Measurements from ENCODE around the gene EXOC4.
"Not testable (repeated sequence)": the region's sequence is repeated elsewhere in the genome, so short reads cannot be mapped to it uniquely, and the experiment has no call there.

EXOC4 gene

DNA sequence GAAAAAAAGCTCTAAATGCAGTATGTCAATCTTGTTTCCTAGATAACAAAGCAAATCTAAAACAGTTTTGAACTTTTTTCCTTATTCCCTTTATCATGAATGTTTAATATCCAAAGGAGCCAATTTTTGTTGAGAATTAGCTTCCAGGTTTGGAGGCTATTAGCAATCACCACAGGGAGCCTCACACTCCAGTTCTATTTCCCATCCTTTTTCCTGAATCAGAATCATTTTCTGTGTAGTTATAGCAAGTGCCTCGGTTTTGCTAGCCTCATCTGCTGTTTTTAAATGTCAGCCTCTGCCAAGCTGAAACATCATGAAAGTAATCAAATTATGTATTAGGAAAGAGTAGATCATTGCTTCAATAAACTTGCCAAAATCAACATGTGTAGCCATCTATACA is 516.8 kb downstream of the EXOC4 start:
- H3K27ac ChIP-seq (ENCODE audit: low read depth, low read length): no peak overlapping the region
- H3K4me3 ChIP-seq (ENCODE audit: low read depth, low read length): no peak overlapping the region
- H3K36me3 ChIP-seq (ENCODE audit: control insufficient read depth, insufficient read depth, low read length): no peaks in the 10 kb centered on the region
- H3K9ac ChIP-seq (ENCODE audit: low read length): no peak overlapping the region
- no peaks in the 10 kb centered on the region for H3K27me3 ChIP-seq (ENCODE audit: control insufficient read depth, insufficient read depth, low read length)
- peaks cover 14% of the 10 kb centered on the region; the same call in 1 of the 2 replicates for H3K4me1 ChIP-seq (ENCODE audit: control insufficient read depth, insufficient read depth, low read length)
- H3K9me3 ChIP-seq (ENCODE audit: control insufficient read depth, insufficient read depth, low read depth, low read length): no peaks in the 10 kb centered on the region

DNA sequence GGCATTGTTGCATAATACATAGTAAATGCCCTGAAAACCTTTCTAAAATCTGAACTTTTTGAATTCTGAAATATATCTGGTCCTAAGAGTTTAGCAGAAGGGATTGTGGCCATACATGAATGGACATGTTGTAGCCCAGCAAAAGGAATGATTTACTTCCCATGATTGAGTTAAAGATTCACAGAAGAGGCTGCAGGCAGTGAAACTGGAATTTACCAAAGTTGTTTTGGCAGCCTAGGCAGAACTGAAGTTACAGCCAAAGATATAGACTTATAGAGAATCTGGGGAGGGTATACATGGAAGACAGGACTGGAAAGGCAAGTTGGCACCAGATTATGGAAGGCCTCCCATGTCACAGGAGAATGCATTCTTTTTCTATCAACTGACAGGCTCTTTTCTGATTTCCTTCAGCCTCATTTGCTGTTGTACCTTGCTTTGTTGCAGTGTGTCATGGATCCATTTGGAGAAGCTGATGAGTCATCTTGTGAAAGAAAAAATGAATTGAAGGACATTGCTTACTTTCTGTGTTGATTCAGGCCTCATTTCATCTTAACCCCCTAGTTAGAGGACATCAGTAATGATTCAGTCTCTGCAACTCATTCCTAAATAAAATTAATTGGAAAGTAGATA is 518.1 kb downstream of the EXOC4 start:
- Histone ChIP-seq H3K27me3 (ENCODE audit: control insufficient read depth, insufficient read depth, low read length) (no peaks in the 10 kb centered on the region), H3K4me3 (ENCODE audit: low read depth, low read length) (no peak overlapping the region), H3K9ac (ENCODE audit: low read length) (no peak overlapping the region), H3K9me3 (ENCODE audit: control insufficient read depth, insufficient read depth, low read depth, low read length) (no peaks in the 10 kb centered on the region), H3K4me1 (ENCODE audit: control insufficient read depth, insufficient read depth, low read length) (peaks cover 14% of the 10 kb centered on the region; the same call in 1 of the 2 replicates), H3K36me3 (ENCODE audit: control insufficient read depth, insufficient read depth, low read length) (no peaks in the 10 kb centered on the region), H3K27ac (ENCODE audit: low read depth, low read length) (no peak overlapping the region)

DNA sequence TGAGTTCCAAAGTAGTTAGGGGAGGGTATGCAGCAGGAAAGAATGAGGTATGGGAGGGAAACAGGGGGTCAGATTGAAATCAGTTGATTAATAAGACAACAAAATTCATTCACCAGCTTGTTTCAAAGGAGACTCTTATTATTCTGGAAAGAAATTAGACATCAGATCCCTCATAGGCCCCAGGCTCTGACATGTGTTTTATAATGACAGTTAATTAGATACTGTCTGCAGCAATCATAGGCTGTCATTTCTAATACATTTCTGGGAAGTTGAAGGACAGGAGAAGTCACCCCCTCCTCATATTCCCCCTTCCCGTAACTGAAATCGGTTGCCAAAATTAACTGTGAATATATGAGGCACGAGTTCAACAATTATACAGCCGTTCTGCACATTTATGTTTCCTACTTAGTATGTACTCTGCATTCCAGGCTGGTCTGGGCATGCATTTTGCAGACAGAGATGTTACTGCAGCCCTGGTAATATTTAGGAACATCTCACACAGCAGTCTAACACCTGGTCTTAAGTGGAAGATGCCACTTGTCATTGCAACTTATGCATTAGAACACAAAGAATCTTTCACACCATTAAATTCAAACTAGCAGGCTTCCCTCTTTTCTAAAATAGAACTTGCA is 519.0 kb downstream of the EXOC4 start:
- Histone ChIP-seq H3K9me3 (ENCODE audit: control insufficient read depth, insufficient read depth, low read depth, low read length) (no peaks in the 10 kb centered on the region), H3K27ac (ENCODE audit: low read depth, low read length) (no peak overlapping the region), H3K4me1 (ENCODE audit: control insufficient read depth, insufficient read depth, low read length) (peaks cover 10% of the 10 kb centered on the region; the same call in 1 of the 2 replicates)

GRCh38 chr7:133773601-133774000 is 520.7 kb downstream of the EXOC4 start:
- Histone ChIP-seq H3K36me3 (ENCODE audit: control insufficient read depth, insufficient read depth, low read length) (no peaks in the 10 kb centered on the region), H3K4me3 (ENCODE audit: low read depth, low read length) (no peak overlapping the region), H3K27ac (ENCODE audit: low read depth, low read length) (no peak overlapping the region), H3K4me1 (ENCODE audit: control insufficient read depth, insufficient read depth, low read length) (peaks cover 7% of the 10 kb centered on the region; the same call in 1 of the 2 replicates), H3K27me3 (ENCODE audit: control insufficient read depth, insufficient read depth, low read length) (no peaks in the 10 kb centered on the region), H3K9me3 (ENCODE audit: control insufficient read depth, insufficient read depth, low read depth, low read length) (no peaks in the 10 kb centered on the region), H3K9ac (ENCODE audit: low read length) (no peak overlapping the region)

More for the DNA sequence above, 519.0 kb downstream of the EXOC4 start:
- no peaks in the 10 kb centered on the region for H3K27me3 ChIP-seq (ENCODE audit: control insufficient read depth, insufficient read depth, low read length)
- H3K4me3 ChIP-seq (ENCODE audit: low read depth, low read length): no peak overlapping the region
- no peak overlapping the region for H3K9ac ChIP-seq (ENCODE audit: low read length)
- H3K36me3 ChIP-seq (ENCODE audit: control insufficient read depth, insufficient read depth, low read length): no peaks in the 10 kb centered on the region

- Histone ChIP-seq H3K9me3 (ENCODE audit: control insufficient read depth, insufficient read depth, low read depth, low read length) (0 out of 2 replicates have a peak, but pooled peaks cover 2% of the 10 kb centered on the region), H3K9ac (ENCODE audit: low read length) (no peak overlapping the region), H3K36me3 (ENCODE audit: control insufficient read depth, insufficient read depth, low read length) (no peaks in the 10 kb centered on the region), H3K4me3 (ENCODE audit: low read depth, low read length) (no peak overlapping the region), H3K27ac (ENCODE audit: low read depth, low read length) (no peak overlapping the region), H3K27me3 (ENCODE audit: control insufficient read depth, insufficient read depth, low read length) (no peaks in the 10 kb centered on the region), H3K4me1 (ENCODE audit: control insufficient read depth, insufficient read depth, low read length) (peaks cover 3% of the 10 kb centered on the region; the same call in 1 of the 2 replicates)
Observed at GRCh38 chr7:133775201-133775600, 522.3 kb downstream of the EXOC4 start.

DNA sequence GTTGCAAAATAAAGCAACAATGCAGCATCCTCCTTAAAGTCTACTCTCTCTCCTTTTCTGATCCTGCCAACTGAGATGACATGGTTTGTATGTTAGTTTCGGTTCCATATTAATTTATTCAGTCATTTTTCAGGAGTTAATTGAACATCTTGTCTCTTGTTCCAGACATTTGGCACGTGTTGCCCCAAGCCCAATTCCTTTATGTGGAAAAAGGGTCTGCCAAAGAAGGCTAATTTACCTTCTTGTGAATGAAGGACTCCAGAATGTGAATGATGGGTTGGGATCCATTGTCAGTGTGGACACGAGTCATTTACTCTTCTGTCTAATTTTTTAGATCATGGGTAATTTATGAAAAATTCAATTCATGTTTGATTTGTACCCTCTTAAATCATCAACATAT is 523.4 kb downstream of the EXOC4 start:
- Histone ChIP-seq H3K36me3 (ENCODE audit: control insufficient read depth, insufficient read depth, low read length) (no peaks in the 10 kb centered on the region), H3K9ac (ENCODE audit: low read length) (no peak overlapping the region), H3K9me3 (ENCODE audit: control insufficient read depth, insufficient read depth, low read depth, low read length) (0 out of 2 replicates have a peak, but pooled peaks cover 2% of the 10 kb centered on the region), H3K4me3 (ENCODE audit: low read depth, low read length) (no peak overlapping the region), H3K27me3 (ENCODE audit: control insufficient read depth, insufficient read depth, low read length) (no peaks in the 10 kb centered on the region), H3K27ac (ENCODE audit: low read depth, low read length) (no peak overlapping the region), H3K4me1 (ENCODE audit: control insufficient read depth, insufficient read depth, low read length) (no peaks in the 10 kb centered on the region)

DNA sequence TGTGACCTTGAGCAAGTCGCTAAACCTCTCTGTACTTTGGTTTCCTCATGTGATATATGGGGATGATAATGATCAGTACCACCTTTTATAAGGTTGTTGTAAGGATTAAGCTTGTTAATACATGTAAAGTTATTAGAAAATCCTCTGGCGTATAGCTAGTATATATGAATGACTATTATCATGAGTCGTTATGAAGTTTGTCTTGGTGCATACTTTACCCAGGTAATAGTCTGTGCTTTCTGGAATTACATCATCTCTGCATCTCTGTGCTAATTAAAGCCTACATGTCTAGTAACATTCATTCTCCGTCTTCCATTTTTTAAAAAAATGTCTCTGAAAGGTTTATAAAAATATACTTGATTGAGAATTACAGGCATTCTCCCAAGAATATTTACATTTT is 524.8 kb downstream of the EXOC4 start:
- Histone ChIP-seq H3K4me1 (ENCODE audit: control insufficient read depth, insufficient read depth, low read length) (no peaks in the 10 kb centered on the region), H3K27me3 (ENCODE audit: control insufficient read depth, insufficient read depth, low read length) (no peaks in the 10 kb centered on the region), H3K4me3 (ENCODE audit: low read depth, low read length) (no peak overlapping the region), H3K9me3 (ENCODE audit: control insufficient read depth, insufficient read depth, low read depth, low read length) (0 out of 2 replicates have a peak, but pooled peaks cover 2% of the 10 kb centered on the region), H3K27ac (ENCODE audit: low read depth, low read length) (no peak overlapping the region), H3K36me3 (ENCODE audit: control insufficient read depth, insufficient read depth, low read length) (no peaks in the 10 kb centered on the region), H3K9ac (ENCODE audit: low read length) (no peak overlapping the region)

DNA sequence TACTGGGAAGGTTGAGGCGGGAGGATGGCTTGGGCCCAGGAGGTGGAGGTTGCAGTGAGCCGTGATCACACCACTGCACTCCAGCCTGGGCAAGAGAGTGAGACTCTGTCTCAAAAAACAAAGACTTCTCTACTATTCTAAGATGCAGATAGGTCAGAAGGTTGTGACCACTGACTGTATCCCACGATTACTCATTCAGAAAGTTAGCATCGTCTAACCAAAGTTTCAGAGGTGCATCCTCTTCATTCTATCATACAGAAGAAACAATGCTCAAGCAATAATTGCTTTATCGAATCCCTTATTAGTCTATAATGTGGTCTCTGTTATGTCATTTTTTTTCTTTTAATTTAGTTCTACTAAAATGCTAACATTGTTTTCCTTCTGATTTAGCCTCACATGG is 525.6 kb downstream of the EXOC4 start:
- H3K36me3 ChIP-seq (ENCODE audit: control insufficient read depth, insufficient read depth, low read length): no peaks in the 10 kb centered on the region
- no peak overlapping the region for H3K9ac ChIP-seq (ENCODE audit: low read length)
- no peak overlapping the region for H3K4me3 ChIP-seq (ENCODE audit: low read depth, low read length)
- no peak overlapping the region for H3K27ac ChIP-seq (ENCODE audit: low read depth, low read length)
- no peaks in the 10 kb centered on the region for H3K27me3 ChIP-seq (ENCODE audit: control insufficient read depth, insufficient read depth, low read length)
- H3K4me1 ChIP-seq (ENCODE audit: control insufficient read depth, insufficient read depth, low read length): no peaks in the 10 kb centered on the region
- 0 out of 2 replicates have a peak, but pooled peaks cover 2% of the 10 kb centered on the region for H3K9me3 ChIP-seq (ENCODE audit: control insufficient read depth, insufficient read depth, low read depth, low read length)

- not testable (repeated sequence) for H3K4me3 ChIP-seq (ENCODE audit: low read depth, low read length); H3K27ac ChIP-seq (ENCODE audit: low read depth, low read length); H3K27me3 ChIP-seq (ENCODE audit: control insufficient read depth, insufficient read depth, low read length); H3K4me1 ChIP-seq (ENCODE audit: control insufficient read depth, insufficient read depth, low read length); H3K9me3 ChIP-seq (ENCODE audit: control insufficient read depth, insufficient read depth, low read depth, low read length); H3K9ac ChIP-seq (ENCODE audit: low read length); H3K36me3 ChIP-seq (ENCODE audit: control insufficient read depth, insufficient read depth, low read length)
Observed at GRCh38 chr7:133779538-133779937, 526.7 kb downstream of the EXOC4 start.

GRCh38 chr7:133780912-133781311 is 528.0 kb downstream of the EXOC4 start:
- no peaks in the 10 kb centered on the region for H3K27me3 ChIP-seq (ENCODE audit: control insufficient read depth, insufficient read depth, low read length)
- H3K4me1 ChIP-seq (ENCODE audit: control insufficient read depth, insufficient read depth, low read length): no peaks in the 10 kb centered on the region
- no peak overlapping the region for H3K9ac ChIP-seq (ENCODE audit: low read length)
- no peak overlapping the region for H3K27ac ChIP-seq (ENCODE audit: low read depth, low read length)
- H3K9me3 ChIP-seq (ENCODE audit: control insufficient read depth, insufficient read depth, low read depth, low read length): 0 out of 2 replicates have a peak, but pooled peaks cover 2% of the 10 kb centered on the region
- H3K4me3 ChIP-seq (ENCODE audit: low read depth, low read length): no peak overlapping the region
- no peaks in the 10 kb centered on the region for H3K36me3 ChIP-seq (ENCODE audit: control insufficient read depth, insufficient read depth, low read length)

GRCh38 chr7:133781486-133782090 is 528.7 kb downstream of the EXOC4 start:
- Histone ChIP-seq H3K9ac (ENCODE audit: low read length) (no peak overlapping the region), H3K9me3 (ENCODE audit: control insufficient read depth, insufficient read depth, low read depth, low read length) (0 out of 2 replicates have a peak, but pooled peaks cover 2% of the 10 kb centered on the region), H3K27ac (ENCODE audit: low read depth, low read length) (no peak overlapping the region), H3K4me1 (ENCODE audit: control insufficient read depth, insufficient read depth, low read length) (no peaks in the 10 kb centered on the region), H3K4me3 (ENCODE audit: low read depth, low read length) (no peak overlapping the region), H3K27me3 (ENCODE audit: control insufficient read depth, insufficient read depth, low read length) (no peaks in the 10 kb centered on the region), H3K36me3 (ENCODE audit: control insufficient read depth, insufficient read depth, low read length) (no peaks in the 10 kb centered on the region)

Data from HUES6 (cell line).